Activated CD4-positive, alpha-beta T cell treated with anti-CD3 and anti-CD28 coated beads for 24 hours (primary cell): ENCODE results near the gene TRIM65.
"Not testable (repeated sequence)": the region's sequence is repeated elsewhere in the genome, so short reads cannot be mapped to it uniquely, and the experiment has no call there.

Experiments used
- DNase-seq, 2 donors: peaks; one replicate each; pipeline ENCODE4 v3.0.0-alpha.2; 2020; ENCODE audit warnings: low read depth in 2 of 2

TRIM65 gene

GRCh38 chr17:75897160-75898019 lies 639 bp upstream of the TRIM65 start:
- no peak for DNase-seq

GRCh38 chr17:75895370-75896155 lies 1.2 kb downstream of the TRIM65 start:
- DNase-seq: no peak

GRCh38 chr17:75894049-75894733 lies 2.6 kb downstream of the TRIM65 start:
- no peak for DNase-seq

- no peak for DNase-seq
These were observed 3.3 kb downstream of the TRIM65 start for GRCh38 chr17:75893305-75894048.

GRCh38 chr17:75892556-75893224 lies 4.1 kb downstream of the TRIM65 start:
- DNase-seq: no peak

- no peak for DNase-seq
These were observed 4.9 kb downstream of the TRIM65 start for GRCh38 chr17:75891605-75892555.

- no peak for DNase-seq
These were observed 5.6 kb downstream of the TRIM65 start for GRCh38 chr17:75891022-75891604.

GRCh38 chr17:75889454-75889853 lies 7.3 kb downstream of the TRIM65 start:
- DNase-seq: no peak

GRCh38 chr17:75888484-75888883 lies 8.3 kb downstream of the TRIM65 start:
- no peak for DNase-seq

- not testable (repeated sequence) for DNase-seq
These were observed 10.9 kb downstream of the TRIM65 start for GRCh38 chr17:75885860-75886259.

- no peak for DNase-seq
These were observed 11.3 kb downstream of the TRIM65 start for GRCh38 chr17:75885431-75885830.

- DNase-seq: no peak
These were observed 14.9 kb downstream of the TRIM65 start for GRCh38 chr17:75881678-75882454.

GRCh38 chr17:75880266-75880665 lies 16.5 kb downstream of the TRIM65 start:
- DNase-seq: no peak

- DNase-seq: no peak
These were observed 18.4 kb downstream of the TRIM65 start, which contains the start of gene TRIM47 for GRCh38 chr17:75878174-75878998. Gene TRIM47 (minus strand): TSS chr17:75878581. CDS start chr17:75878548, 33 bp downstream.

GRCh38 chr17:75877752-75878173 lies 19.0 kb downstream of the TRIM65 start:
- peak in 1 of 2 donors; percentile 52 for DNase-seq

GRCh38 chr17:75876938-75877751 lies 19.6 kb downstream of the TRIM65 start:
- no peak for DNase-seq
